GM12878 (cell line): ENCODE data around the gene NIN. TPM values are rescaled to one million over a fixed set of nuclear protein-coding genes. Genes with fewer than 3 reads are reported as not detected.

Source experiments
- BHLHE40 ChIP-seq, 2 experiments: fragments of 450-650 bp in 1 of 2; IDR thresholded peaks; 2 replicates each; pipeline ENCODE4 v1.6.1; 2011 to 2017; ENCODE audit warnings: low read depth in 2 of 2, borderline replicate concordance in 1 of 2, improper control_type of control experiment in 1 of 2, low read length in 1 of 2, mild to moderate bottlenecking in 1 of 2
- DPF2 ChIP-seq: fragments of 450-650 bp; IDR thresholded peaks from 2 replicates; pipeline ENCODE4 v1.6.1; 2017; ENCODE audit warnings: mild to moderate bottlenecking
- EED ChIP-seq: sonication (generic); IDR thresholded peaks from 2 replicates; pipeline ENCODE4 v1.6.1; 2016; ENCODE audit warnings: antibody characterized with exemption, low read depth
- EP300 ChIP-seq, 2 experiments: fragments of 150-350 bp in 1 of 2; IDR thresholded peaks; 2 replicates each; pipeline ENCODE4 v1.6.1; 2011 to 2012; ENCODE audit warnings: low read depth in 2 of 2, low read length in 2 of 2, borderline replicate concordance in 1 of 2, improper control_type of control experiment in 1 of 2, inconsistent platforms in 1 of 2; ENCODE audit not compliant: control insufficient read depth in 1 of 2
- HCFC1 ChIP-seq: fragments of 150-350 bp; IDR thresholded peaks from 2 replicates; pipeline ENCODE4 v1.6.1; 2014; ENCODE audit warnings: low read length
- IKZF1 ChIP-seq: fragments of 450-650 bp; conservative IDR thresholded peaks from 2 replicates; pipeline ENCODE4 v1.6.1; 2017; ENCODE audit warnings: antibody characterized with exemption, mild to moderate bottlenecking
- IKZF2 ChIP-seq, 2 experiments: fragments of 450-650 bp; IDR thresholded peaks; 2 replicates each; pipeline ENCODE4 v1.6.1; 2017; ENCODE audit warnings: mild to moderate bottlenecking in 2 of 2, moderate library complexity in 2 of 2
- KAT2A ChIP-seq: conservative IDR thresholded peaks from 2 replicates; pipeline ENCODE4 v1.6.1; 2011; ENCODE audit warnings: low read depth, low read length; ENCODE audit not compliant: control insufficient read depth
- MAX ChIP-seq: IDR thresholded peaks from 2 replicates; pipeline ENCODE4 v1.6.1; 2012; ENCODE audit warnings: low read depth, low read length, improper control_type of control experiment
- NRF1 ChIP-seq: conservative IDR thresholded peaks from 2 replicates; pipeline ENCODE4 v1.6.1; 2011; ENCODE audit warnings: mild to moderate bottlenecking, low read depth, low read length, improper control_type of control experiment
- POLR2AphosphoS5 ChIP-seq: IDR thresholded peaks from 2 replicates; pipeline ENCODE4 v1.6.1; 2011; ENCODE audit warnings: mild to moderate bottlenecking, low read length, inconsistent platforms
- POU2F2 ChIP-seq: IDR thresholded peaks from 3 replicates; pipeline ENCODE4 v1.6.1; 2011; ENCODE audit warnings: low read depth, mild to moderate bottlenecking, low read length, borderline replicate concordance
- RAD51 ChIP-seq: fragments of 450-650 bp; IDR thresholded peaks from 2 replicates; pipeline ENCODE4 v1.6.1; 2016; ENCODE audit warnings: moderate library complexity, mild to moderate bottlenecking, inconsistent platforms
- RBBP5 ChIP-seq: fragments of 200-600 bp; sonication (generic); conservative IDR thresholded peaks from 2 replicates; pipeline ENCODE4 v1.6.1; 2016
- SPI1 ChIP-seq: IDR thresholded peaks from 2 replicates; pipeline ENCODE4 v1.6.1; 2011; ENCODE audit warnings: low read depth, mild to moderate bottlenecking, low read length, moderate library complexity, borderline replicate concordance; ENCODE audit not compliant: insufficient read depth
- YY1 ChIP-seq: IDR thresholded peaks from 2 replicates; pipeline ENCODE4 v1.6.1; 2011; ENCODE audit warnings: low read depth, mild to moderate bottlenecking, low read length
- polyA plus RNA-seq, 11 experiments: library from polyadenylated mRNA; depleted of rRNA in 4 of 11; unstranded in 6 of 11; stranded (reverse) in 5 of 11; fragments of >200 nt; fragmentation: Nextera tagmentation in 4 of 11; fragmentation: Illumina TruSeq in 1 of 11; extraction: Ambion mirVana in 4 of 11; extraction: Trizol in 1 of 11; gene quantifications; 1 replicate in 1 of 11; 2 replicates in 10 of 11; pipeline versions ENCODE4 v1.2.1 to v1.2.3, GENCODE V29; 2011 to 2016; ENCODE audit warnings: inconsistent platforms in 2 of 11, missing spikeins in 2 of 11, low read depth in 1 of 11
- total RNA-seq, 4 experiments: library from RNA; depleted of rRNA in 3 of 4; stranded (reverse); fragments of >200 nt in 3 of 4; fragmentation: Illumina TruSeq in 1 of 4; extraction: Trizol in 1 of 4; gene quantifications; 2 replicates each; pipeline versions ENCODE4 v1.2.1 to v1.2.3, GENCODE V29; 2013 to 2021
- TF ChIP-seq, protein P1 (sequence below): fragments of 450-650 bp; IDR thresholded peaks from 2 replicates; pipeline ENCODE4 v1.6.1; 2017; ENCODE audit warnings: low read depth, mild to moderate bottlenecking, moderate library complexity

The NIN gene
- total and polyA plus RNA-seq, 10 of the 15 experiments (the other 5 are each of a cell fraction or from before 2014, with no cell fraction given) = 16.2 to 135 (median 70.3) TPM

DNA sequence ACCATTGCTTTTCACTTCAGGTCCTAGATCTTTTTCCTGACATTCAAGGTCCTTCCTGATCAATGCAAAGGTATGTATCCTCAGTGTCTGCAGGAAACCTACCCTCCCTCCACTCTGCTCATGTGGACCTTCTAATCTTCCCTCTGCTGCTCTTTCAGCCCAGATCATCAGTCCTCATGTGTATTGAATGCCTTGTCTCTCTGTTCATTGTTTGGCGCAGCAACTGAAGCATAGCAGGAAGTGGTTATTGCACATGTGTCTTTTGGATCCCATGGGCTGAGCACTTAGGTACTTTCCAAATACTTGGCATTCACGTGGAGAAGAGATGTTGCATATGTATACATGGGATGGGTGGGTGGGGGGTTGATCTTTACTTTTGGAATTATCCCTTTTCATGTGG, 4.3 kb upstream of the NIN start (continued):
- no peak for TF ChIP-seq RBBP5
- TF ChIP-seq IKZF2 (IDR thresholded peaks at IDR 0.05) = peak; percentile 75 to 81; a peak in 3 of 4 replicates
- peak in 1 of 2 experiments; percentile 30; a peak in 1 of 4 replicates for TF ChIP-seq EP300 (IDR thresholded peaks at IDR 0.05; ENCODE audit: borderline replicate concordance in 1 of 2, control insufficient read depth in 1 of 2, low read depth in 2 of 2, low read length in 2 of 2)
- TF ChIP-seq POLR2AphosphoS5 = peak; percentile 66; the same call in 1 of the 2 replicates
- TF ChIP-seq MAX = peak; percentile 56; the same call in 1 of the 2 replicates
- TF ChIP-seq HCFC1 = no peak
- 0 out of 3 replicates have a peak, but pooled peaks have one; percentile 23 for TF ChIP-seq POU2F2
- TF ChIP-seq YY1 = no peak
- peak; percentile 29; the same call in 1 of the 2 replicates for TF ChIP-seq SPI1
- TF ChIP-seq DPF2 = 0 out of 2 replicates have a peak, but pooled peaks have one; percentile 13
- TF ChIP-seq NRF1 = no peak
- peak; percentile 24; the same call in 1 of the 2 replicates for TF ChIP-seq RAD51
- peak; percentile 81 to 83 for TF ChIP-seq BHLHE40 (IDR thresholded peaks at IDR 0.05; ENCODE audit: borderline replicate concordance in 1 of 2, low read depth in 2 of 2, low read length in 1 of 2)
- TF ChIP-seq, protein P1, sequence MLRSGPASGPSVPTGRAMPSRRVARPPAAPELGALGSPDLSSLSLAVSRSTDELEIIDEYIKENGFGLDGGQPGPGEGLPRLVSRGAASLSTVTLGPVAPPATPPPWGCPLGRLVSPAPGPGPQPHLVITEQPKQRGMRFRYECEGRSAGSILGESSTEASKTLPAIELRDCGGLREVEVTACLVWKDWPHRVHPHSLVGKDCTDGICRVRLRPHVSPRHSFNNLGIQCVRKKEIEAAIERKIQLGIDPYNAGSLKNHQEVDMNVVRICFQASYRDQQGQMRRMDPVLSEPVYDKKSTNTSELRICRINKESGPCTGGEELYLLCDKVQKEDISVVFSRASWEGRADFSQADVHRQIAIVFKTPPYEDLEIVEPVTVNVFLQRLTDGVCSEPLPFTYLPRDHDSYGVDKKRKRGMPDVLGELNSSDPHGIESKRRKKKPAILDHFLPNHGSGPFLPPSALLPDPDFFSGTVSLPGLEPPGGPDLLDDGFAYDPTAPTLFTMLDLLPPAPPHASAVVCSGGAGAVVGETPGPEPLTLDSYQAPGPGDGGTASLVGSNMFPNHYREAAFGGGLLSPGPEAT = peak; percentile 71
- peak; percentile 65 for TF ChIP-seq EED
- no peak for TF ChIP-seq KAT2A
- TF ChIP-seq IKZF1 = peak; percentile 59
